GM04503 (cell line): ENCODE data around the gene DNAH11.
"Not testable (repeated sequence)": the region's sequence is repeated elsewhere in the genome, so short reads cannot be mapped to it uniquely, and the experiment has no call there.

Experiments
- DNase-seq: peaks from one replicate; pipeline ENCODE4 v3.0.0-alpha.2; 2012; ENCODE audit warnings: low read depth

DNAH11 gene

DNA sequence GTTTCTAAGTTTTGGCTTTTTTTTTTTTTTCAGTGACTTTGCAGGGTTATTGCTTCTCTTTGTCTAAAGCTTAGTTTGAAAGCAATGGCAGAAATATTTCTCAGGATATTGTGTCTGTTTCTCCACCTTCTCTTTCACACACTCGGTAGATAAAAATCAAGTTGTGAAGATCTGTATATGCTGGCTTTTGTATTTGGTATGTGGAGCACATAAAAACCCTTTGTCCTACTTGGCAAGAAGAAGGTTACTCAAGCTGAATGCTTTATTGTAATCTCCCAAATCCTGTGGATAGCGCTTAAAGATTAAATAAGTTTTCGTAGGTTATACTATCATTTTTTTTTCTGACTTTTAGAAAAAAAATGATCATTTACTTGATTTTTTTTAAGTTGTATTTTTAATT lies 230.5 kb downstream of the DNAH11 start:
- no peak for DNase-seq

DNA sequence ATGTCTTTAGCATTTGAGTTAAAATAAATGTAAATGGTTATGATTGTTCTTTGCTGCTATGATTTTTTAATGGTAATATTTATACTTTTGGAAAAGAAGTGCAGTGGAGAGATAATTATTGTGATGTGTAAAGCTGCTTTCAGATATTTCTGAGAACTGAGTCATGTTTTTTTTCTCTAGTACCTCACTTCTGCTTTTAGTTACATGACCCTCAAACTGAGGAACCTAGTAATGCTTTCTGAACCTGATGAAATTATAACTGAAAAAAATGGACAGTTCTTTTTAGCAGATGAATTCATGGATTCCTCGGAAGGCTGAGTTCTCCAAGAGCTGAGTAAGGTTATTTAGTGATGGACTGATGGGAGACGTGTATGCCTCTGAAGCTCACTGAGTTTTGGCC lies 235.1 kb downstream of the DNAH11 start:
- no peak for DNase-seq

DNA sequence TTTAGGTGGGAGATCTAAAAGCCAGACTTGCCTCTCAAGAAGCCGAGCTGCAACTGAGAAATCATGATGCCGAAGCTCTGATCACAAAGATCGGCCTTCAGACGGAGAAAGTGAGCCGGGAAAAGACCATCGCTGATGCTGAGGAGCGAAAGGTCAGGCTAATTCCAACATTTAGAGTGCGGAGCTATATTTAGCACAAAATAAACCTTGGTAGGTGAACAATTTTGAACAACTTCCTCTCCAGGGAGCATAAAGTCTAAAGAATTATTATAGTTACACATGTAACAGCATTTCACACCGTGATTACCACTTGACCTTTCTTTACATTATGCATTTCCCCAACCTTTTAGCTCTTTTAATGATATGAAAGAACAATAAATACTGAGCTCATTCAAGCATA lies 236.1 kb downstream of the DNAH11 start:
- no peak for DNase-seq

DNA sequence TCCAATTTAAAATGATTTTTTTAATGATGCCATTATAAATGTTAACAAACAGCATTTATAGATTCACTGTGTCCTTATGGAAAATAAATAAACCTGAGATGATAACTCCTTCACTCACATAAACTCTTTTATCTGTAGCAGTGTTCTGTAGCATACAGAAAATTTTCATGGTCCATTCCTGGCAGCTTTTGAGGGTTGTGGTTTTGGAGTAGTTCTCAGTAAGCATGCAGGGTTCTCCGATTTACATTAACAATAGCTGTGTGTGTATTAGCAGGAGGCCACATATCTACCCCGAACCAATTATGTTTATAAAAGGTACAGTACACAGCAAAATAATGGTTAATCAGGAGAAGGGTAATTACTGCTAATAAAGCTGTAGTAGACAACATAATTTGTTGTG lies 240.2 kb downstream of the DNAH11 start:
- no peak for DNase-seq

- DNase-seq = no peak
These were observed 242.2 kb downstream of the DNAH11 start for GRCh38 chr7:21784989-21785388.

DNA sequence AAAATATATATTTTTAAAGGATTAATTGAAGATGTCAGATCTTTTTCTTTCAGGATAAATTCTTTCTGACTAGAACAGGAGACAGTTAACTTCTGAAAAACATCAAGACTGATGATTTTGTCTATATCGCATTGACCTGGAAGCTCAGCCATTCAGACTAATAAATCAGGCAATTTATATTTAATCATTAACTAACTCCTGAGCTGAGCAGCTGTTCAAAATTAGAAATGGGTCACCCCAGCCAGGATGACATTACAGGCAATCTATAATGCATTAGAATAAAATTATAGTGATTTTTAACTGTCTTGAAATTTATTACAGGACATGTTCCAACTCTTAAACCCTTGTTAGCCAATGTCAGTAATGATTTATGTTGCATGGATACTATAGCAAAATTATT lies 263.0 kb downstream of the DNAH11 start:
- no peak for DNase-seq

GRCh38 chr7:21806388-21806787 lies 263.5 kb downstream of the DNAH11 start:
- DNase-seq = no peak

DNA sequence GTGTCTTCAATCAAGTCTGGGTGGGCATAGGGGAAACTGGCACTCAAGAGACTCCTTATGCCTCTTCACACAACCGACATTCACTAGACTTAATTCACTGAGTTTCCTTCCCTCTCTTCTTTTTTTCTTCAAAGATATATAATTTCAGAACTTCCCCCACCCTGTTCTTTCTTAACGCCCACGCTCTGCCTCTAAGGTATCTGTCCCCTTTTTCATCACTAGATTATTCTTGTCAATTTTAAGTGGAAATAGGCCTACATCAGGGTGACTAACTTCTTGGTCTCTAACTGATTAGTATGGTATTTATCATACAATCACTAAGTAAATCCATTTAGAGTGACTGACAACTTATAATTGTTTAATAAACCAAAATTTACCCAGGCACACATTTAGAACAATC lies 276.2 kb downstream of the DNAH11 start:
- DNase-seq = no peak

GRCh38 chr7:21828841-21829240 lies 286.0 kb downstream of the DNAH11 start:
- no peak for DNase-seq

DNA sequence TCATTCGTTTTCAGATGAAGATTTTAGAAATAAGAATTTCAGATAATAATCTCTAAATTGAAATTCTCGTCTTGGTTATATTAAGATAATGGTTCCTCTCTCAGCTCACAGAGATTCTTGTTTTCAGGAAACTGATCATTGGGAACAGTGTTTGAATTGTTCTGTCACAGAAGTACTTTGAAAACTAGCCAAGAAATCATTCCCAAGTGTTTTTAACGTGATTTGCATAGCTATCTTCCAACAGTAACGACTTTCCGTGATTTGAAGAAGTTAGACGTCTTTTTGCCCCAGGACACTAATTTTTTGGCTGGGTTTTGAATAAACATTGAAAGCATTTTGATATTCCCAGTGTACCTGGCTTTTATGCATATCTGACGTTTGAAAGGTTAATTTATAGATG lies 286.9 kb downstream of the DNAH11 start:
- no peak for DNase-seq

- no peak for DNase-seq
These were observed 301.9 kb downstream of the DNAH11 start for GRCh38 chr7:21844742-21845141.

GRCh38 chr7:21850531-21851285 lies 307.9 kb downstream of the DNAH11 start:
- DNase-seq = peak; percentile 17

- DNase-seq = no peak
These were observed 308.7 kb downstream of the DNAH11 start for GRCh38 chr7:21851559-21851967.

DNA sequence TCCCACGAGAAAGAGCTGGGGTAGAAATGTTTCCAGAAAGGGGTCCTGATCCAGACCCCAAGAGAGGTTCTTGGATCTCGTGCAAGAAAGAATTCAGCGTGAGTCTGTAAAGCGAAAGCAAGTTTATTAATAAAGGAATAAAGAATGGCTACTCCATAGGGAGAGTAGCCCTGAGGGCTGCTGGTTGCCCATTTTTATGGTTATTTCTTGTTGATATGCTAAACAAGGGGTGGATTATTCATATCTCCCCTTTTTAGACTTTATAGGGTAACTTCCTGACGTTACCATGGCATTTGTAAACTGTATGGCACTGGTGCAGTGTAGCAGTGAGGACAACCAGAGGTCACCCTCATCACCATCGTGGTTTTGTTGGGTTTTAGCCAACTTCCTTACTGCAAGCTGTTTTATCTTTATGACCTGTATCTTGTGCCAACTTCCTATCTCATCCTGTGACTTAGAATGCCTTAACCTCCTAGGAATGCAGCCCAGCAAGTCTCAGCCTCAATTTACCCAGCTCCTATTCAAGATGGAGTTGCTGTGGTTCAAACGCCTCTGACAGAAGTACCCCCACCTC lies 322.9 kb downstream of the DNAH11 start:
- not testable (repeated sequence) for DNase-seq

DNA sequence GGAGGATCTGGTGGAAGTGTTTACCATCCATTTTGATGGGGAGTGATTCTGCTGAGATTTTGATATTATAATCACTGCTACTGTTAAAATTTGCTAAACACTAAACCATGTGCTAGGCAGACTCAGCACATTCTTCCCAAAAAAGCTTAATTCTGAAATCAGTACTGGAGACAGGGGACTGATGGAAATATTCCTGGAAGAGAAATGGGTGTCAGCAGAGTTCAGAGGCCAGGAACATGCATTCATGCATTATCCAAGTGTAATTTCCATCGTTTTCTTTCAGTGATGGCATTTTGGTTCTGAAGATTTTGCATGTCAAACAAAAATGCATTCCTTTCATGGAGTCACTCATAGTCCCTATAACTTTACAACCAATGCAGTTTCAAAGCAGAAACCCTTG lies 323.9 kb downstream of the DNAH11 start:
- no peak for DNase-seq

DNA sequence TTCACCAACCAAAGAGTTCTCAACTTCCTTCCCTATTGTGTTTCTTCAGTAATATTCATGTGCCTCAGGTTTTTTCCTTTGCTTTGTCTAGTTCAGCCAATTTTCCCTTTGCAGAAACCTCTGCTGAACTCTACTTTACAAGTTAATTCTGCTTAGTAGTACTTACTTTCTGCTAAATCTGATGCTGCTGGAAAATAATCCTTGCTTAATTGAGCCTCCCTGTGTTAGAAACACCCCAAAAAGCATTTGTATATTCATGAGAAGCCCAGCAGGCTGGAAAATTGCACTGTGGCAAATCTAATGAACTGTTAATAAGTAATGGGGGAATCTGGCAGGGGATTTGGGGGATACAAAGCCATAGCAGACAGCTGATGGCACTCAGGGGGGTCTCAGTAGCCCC lies 324.4 kb downstream of the DNAH11 start:
- no peak for DNase-seq

GRCh38 chr7:21867816-21868575 lies 325.2 kb downstream of the DNAH11 start:
- DNase-seq = no peak

- DNase-seq = no peak
These were observed 325.7 kb downstream of the DNAH11 start for GRCh38 chr7:21868576-21868850.

- DNase-seq = no peak
These were observed 327.1 kb downstream of the DNAH11 start for GRCh38 chr7:21869785-21870402.

GRCh38 chr7:21883069-21883468 lies 340.2 kb downstream of the DNAH11 start:
- DNase-seq = no peak

DNA sequence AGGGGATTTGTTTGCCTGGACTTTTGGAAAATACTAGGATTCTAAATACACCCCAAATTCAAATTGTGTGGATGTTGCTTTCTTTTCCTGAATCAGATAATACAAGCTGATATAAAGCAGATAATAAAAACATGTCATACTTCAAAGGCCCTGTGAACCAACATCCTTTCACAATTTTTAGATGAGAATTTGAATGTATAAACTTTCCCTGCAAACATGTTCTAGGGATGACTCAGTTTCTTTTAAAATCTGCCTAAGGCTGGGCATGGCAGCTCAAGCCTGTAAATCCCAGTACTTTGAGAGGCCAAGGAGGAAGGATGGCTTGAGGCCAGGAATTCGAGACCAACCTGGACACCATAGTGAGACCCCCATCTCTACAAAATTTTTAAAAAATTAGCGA lies 340.7 kb downstream of the DNAH11 start:
- DNase-seq = not testable (repeated sequence)

DNA sequence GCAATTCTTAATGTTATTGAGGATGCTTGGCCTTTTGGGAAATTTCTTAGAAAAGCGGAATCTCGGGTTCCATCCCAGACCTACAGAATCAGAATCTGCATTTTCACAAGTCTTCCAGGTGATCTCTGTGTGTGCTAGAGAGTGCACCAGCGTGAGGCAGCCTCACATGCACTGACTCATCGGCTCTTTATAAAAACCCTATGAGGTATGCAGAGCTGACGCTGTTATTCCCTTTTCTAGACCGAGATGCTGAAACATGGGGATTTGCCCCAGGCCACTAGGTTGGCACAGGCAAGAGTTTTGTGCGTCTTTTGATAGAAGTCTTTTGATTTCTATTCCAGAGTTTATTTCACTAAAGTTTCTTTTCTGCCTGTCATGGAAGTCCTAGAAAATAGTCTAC lies 341.7 kb downstream of the DNAH11 start:
- no peak for DNase-seq

DNA sequence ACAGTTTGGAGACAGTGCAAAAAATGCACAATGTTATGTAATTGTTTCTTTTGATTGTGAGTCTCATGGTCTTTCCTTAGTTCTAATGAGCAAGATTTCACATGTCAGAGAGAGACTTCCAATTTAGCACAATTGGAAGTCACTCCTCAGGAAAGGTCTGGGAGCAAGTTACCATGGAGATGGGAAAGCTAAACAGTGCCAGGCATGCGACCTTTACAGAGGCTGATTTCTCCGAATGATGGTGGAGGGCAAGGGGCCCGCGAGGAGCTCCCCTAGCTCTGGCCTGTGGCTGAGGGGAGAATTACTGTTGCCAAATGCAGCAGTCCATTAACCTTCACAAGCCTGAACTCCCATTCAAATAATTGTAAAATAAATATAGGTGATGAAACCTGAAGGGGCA lies 343.6 kb downstream of the DNAH11 start:
- no peak for DNase-seq
